Measurements from ENCODE around the gene CCDC28B.

Gene CCDC28B

DNA sequence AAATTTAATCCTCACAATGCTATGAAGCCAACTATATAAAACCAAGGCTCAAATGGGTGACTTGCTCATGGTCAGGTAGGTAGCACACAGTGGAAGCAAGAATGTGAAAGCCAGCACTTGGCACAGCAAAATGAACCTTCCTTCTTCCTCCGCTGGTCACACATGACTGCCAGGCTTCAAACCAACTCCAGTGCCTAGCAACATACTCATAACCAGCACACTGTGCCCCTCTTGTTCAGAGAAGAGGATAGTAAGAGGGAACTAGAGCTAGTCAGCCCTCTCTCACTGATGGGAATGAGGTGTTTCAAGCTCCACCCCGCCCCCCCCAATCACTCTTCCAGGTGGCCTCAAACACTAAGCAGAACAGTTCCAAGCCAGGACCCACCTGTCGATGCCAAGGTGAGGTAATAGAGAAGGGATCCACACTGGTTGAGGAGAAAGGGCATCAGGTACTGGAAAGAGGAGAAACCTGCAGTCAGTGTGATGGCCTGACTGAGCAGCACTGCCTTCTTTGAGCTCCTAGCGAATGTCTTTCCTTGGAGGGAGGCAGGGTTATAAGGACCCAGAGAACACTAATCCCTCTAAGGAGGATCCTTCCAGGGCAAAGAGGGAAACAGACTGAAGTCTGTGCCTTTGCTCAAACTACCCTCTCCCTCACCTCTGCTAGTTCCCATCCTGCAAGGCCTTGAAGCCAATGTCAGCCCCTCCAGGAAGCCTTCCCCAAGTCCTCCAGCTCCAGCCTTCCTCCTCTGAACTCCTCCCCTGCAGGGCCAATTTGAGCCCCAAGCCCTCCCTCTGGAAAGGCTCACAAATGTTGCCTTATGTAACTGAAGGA, 20.6 kb downstream of the CCDC28B start:
- TF ChIP-seq, protein P1, sequence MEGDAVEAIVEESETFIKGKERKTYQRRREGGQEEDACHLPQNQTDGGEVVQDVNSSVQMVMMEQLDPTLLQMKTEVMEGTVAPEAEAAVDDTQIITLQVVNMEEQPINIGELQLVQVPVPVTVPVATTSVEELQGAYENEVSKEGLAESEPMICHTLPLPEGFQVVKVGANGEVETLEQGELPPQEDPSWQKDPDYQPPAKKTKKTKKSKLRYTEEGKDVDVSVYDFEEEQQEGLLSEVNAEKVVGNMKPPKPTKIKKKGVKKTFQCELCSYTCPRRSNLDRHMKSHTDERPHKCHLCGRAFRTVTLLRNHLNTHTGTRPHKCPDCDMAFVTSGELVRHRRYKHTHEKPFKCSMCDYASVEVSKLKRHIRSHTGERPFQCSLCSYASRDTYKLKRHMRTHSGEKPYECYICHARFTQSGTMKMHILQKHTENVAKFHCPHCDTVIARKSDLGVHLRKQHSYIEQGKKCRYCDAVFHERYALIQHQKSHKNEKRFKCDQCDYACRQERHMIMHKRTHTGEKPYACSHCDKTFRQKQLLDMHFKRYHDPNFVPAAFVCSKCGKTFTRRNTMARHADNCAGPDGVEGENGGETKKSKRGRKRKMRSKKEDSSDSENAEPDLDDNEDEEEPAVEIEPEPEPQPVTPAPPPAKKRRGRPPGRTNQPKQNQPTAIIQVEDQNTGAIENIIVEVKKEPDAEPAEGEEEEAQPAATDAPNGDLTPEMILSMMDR (IDR thresholded peaks at IDR 0.05; ENCODE audit: control insufficient read depth, insufficient read depth, low read depth, low read length, missing control alignments) = no peak
- no peak for DNase-seq (ENCODE audit: low read depth)
- H3K4me3 ChIP-seq (ENCODE audit: control insufficient read depth, low read depth, low read length) = peak overlapping the region; percentile 88

DNA sequence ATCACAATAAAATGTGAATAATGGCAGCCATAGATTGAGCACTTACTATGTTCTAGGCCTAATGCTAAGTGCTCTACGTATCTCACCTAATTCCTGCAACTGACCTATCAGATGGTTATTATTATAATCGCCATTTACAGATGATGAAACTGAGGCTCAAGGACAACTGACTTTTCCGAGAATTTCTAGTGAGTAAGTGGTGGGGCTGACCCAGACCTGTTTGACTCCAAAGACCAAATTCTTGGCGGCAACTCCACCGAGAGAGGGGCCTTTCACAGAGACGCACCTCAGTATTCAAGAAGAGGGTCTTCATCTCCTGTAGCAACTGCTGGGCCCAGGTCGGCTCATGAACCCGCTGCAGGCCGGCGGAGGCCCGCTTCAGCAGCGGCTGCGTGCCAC, 21.2 kb downstream of the CCDC28B start:
- TF ChIP-seq, protein P1 (IDR thresholded peaks at IDR 0.05; ENCODE audit: control insufficient read depth, insufficient read depth, low read depth, low read length, missing control alignments) = no peak

DNA sequence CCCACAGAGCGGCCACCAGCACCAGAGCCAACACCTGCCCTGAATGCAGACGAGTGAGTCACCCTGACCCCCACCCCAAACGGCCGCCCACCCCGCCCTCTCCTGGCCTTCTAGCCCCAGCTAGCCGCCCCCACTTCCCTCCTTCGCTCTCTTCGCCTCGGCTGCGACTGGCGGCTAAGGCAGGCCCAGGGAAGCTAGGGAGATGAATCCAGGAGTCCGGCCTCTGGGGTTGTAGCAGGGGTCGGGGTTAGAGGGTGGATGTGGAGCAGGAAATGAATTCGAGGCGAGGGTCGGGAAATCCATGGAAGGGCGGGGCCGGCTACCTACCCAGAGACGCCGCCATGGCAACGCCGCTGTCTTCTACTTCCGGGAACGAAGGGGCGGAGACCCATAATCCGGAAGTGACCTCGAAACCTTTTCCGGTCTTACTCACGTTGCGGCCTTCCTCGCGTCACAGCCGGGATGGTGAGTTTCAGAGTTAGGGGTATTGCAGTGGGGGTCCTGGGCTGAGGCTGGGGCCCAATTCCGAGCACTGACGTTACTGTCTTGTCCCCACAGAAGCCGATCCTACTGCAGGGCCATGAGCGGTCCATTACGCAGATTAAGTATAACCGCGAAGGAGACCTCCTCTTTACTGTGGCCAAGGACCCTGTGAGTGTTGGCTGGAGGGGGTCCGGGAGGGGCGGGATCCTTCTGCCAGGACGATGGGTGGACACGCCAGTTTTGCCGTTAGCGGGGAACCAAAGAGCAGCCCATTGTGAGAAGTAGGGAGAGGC, 21.8 kb downstream of the CCDC28B start, which contains the start of the genes EIF3I and TMEM234:
Gene EIF3I (plus strand): TSS at position 428 of the 776 bp plus-strand sequence. CDS start 35 bp downstream, at position 463.
Gene TMEM234 (minus strand): TSS at position 374 of the 776 bp plus-strand sequence. CDS start 31 bp downstream, at position 343.
- no peak for DNase-seq (ENCODE audit: low read depth)
- H3K4me3 ChIP-seq (ENCODE audit: control insufficient read depth, low read depth, low read length) = peak within 1 kb of the TSS; percentile 88
- TF ChIP-seq, protein P1 (IDR thresholded peaks at IDR 0.05; ENCODE audit: control insufficient read depth, insufficient read depth, low read depth, low read length, missing control alignments) = no peak

More for the DNA sequence above, 21.2 kb downstream of the CCDC28B start:
- DNase-seq (ENCODE audit: low read depth) = no peak
- H3K4me3 ChIP-seq (ENCODE audit: control insufficient read depth, low read depth, low read length) = peak overlapping the region; percentile 88

- no peak for DNase-seq (ENCODE audit: low read depth)
- H3K4me3 ChIP-seq (ENCODE audit: control insufficient read depth, low read depth, low read length) = no peak overlapping the region
- TF ChIP-seq, protein P1 (IDR thresholded peaks at IDR 0.05; ENCODE audit: control insufficient read depth, insufficient read depth, low read depth, low read length, missing control alignments) = peak; percentile 29
Measured at GRCh38 chr1:32223683-32224082, 23.3 kb downstream of the CCDC28B start.

DNA sequence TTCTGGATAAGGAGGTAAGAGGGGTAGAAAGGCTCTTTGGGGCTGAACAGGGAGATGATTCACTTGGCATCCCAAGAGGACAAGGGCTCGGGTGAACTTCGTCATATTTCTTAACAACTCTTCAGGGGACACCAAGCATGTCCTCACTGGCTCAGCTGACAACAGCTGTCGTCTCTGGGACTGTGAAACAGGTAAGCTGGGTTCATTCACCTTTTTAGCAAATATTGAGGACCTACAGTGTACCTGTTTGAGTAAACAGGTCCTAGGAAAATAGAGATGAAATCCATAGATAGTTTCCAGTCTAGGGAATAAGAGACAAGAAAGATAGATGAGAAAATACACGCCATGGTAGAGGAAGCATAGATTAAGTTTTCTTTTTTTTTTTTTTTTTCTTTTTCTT, 23.9 kb downstream of the CCDC28B start:
- H3K4me3 ChIP-seq (ENCODE audit: control insufficient read depth, low read depth, low read length) = no peak overlapping the region
- no peak for DNase-seq (ENCODE audit: low read depth)
- TF ChIP-seq, protein P1 (IDR thresholded peaks at IDR 0.05; ENCODE audit: control insufficient read depth, insufficient read depth, low read depth, low read length, missing control alignments) = no peak

DNA sequence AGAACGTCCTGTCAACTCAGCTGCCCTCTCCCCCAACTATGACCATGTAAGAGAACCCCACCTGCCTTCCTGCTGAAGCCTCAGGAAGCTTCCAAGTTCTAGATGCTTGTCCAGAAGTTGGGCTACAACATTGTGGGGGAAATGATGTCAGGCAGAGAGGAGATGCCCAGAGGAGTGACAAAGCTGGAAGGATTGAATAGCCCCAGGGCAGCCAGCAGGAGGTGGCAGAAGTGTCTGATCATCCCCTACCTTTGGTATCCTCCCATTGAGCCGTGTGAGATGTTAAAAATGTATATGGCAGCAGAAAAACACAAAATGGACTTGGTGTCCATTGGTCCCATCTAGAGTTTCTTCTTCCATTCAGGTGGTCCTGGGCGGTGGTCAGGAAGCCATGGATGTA, 28.4 kb downstream of the CCDC28B start:
- TF ChIP-seq, protein P1 (IDR thresholded peaks at IDR 0.05; ENCODE audit: control insufficient read depth, insufficient read depth, low read depth, low read length, missing control alignments) = no peak
- no peak overlapping the region for H3K4me3 ChIP-seq (ENCODE audit: control insufficient read depth, low read depth, low read length)
- DNase-seq (ENCODE audit: low read depth) = no peak

Measured in AG09309 (cell line).